Measurements from ENCODE around the gene REV3L.

The REV3L gene

DNA sequence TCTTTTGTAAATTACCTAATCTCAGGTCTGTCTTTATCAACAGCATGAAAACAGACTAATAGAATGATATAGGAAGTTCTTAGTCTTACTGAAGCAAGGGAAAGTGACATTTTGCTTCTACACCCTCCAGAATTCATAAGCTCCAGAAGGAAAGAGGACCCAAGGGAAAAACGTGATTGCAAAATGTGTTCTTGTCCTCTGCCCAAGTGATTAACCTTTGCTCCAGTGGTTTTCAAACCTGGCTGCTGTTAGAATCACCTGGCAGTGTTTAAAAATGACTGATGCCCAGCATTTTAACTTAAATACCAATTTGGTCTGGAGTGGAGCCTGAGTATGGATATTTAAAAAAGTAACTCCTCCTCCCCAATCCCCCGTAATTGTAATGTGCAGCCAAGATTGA, 204.3 kb downstream of the REV3L start:
- Histone ChIP-seq H3K4me3 (ENCODE audit: low read depth, low read length) (no peak overlapping the region), H3K27ac (no peak overlapping the region), H3K27me3 (replicated peaks) (no peaks in the 10 kb centered on the region), H3K36me3 (replicated peaks) (peaks cover 26% of the 10 kb centered on the region)
- TF ChIP-seq, protein P1, sequence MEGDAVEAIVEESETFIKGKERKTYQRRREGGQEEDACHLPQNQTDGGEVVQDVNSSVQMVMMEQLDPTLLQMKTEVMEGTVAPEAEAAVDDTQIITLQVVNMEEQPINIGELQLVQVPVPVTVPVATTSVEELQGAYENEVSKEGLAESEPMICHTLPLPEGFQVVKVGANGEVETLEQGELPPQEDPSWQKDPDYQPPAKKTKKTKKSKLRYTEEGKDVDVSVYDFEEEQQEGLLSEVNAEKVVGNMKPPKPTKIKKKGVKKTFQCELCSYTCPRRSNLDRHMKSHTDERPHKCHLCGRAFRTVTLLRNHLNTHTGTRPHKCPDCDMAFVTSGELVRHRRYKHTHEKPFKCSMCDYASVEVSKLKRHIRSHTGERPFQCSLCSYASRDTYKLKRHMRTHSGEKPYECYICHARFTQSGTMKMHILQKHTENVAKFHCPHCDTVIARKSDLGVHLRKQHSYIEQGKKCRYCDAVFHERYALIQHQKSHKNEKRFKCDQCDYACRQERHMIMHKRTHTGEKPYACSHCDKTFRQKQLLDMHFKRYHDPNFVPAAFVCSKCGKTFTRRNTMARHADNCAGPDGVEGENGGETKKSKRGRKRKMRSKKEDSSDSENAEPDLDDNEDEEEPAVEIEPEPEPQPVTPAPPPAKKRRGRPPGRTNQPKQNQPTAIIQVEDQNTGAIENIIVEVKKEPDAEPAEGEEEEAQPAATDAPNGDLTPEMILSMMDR (IDR thresholded peaks at IDR 0.05; ENCODE audit: low read depth, low read length, missing control alignments), result no peak
- no peak for DNase-seq
- in situ Hi-C loops (cut with HindIII; ENCODE audit: low pct_ligation_motif_present, low sequenced_read_pairs), result no loop called here

DNA sequence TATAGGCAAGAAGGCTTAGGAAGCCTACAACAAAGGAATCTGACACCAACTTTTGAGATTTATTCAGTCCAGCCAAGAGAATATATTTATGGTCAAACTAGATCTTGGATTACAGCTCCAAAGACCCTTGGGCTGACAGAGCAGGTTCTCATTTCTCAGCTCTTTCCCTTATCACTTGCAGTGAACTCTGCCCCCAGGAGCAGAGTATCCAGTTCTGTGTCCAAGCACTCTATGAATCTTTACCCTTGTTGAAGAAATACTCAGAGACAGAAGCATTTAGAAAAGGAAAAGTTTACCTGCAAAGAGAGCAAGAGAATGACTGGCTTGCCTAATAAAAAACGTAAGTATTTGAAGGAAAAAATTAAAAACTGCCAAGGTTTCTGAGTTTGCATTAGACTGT, 205.2 kb downstream of the REV3L start:
- DNase-seq, result no peak
- in situ Hi-C loops (cut with HindIII; ENCODE audit: low pct_ligation_motif_present, low sequenced_read_pairs), result no loop called here
- no peak overlapping the region for H3K4me3 ChIP-seq (ENCODE audit: low read depth, low read length)
- H3K36me3 ChIP-seq (replicated peaks), result peaks cover 26% of the 10 kb centered on the region
- H3K27ac ChIP-seq, result no peak overlapping the region
- H3K27me3 ChIP-seq (replicated peaks), result no peaks in the 10 kb centered on the region
- TF ChIP-seq, protein P1 (IDR thresholded peaks at IDR 0.05; ENCODE audit: low read depth, low read length, missing control alignments), result no peak

DNA sequence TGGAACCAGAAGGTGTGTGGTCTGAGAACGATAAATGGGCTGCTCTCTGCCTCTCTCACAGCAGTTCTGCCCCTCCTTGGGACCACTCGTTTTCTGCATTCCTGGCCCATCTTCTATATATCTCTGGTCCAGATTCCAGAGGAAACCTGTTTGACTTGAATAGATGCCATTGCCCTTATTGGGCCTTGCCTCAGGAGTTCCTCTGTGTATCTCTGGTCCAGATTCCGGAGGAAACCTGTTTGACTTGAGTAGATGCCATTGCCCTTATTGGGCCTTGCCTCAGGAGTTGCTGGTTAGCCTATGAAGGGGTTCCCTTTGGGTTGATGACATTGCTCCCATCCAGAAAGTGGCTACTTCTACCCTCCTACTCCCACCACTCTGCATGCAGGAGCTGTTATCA, 206.3 kb downstream of the REV3L start:
- TF ChIP-seq, protein P1 (IDR thresholded peaks at IDR 0.05; ENCODE audit: low read depth, low read length, missing control alignments), result no peak
- H3K27me3 ChIP-seq (replicated peaks), result no peaks in the 10 kb centered on the region
- no peak overlapping the region for H3K4me3 ChIP-seq (ENCODE audit: low read depth, low read length)
- peaks cover 26% of the 10 kb centered on the region for H3K36me3 ChIP-seq (replicated peaks)
- no peak overlapping the region for H3K27ac ChIP-seq
- DNase-seq, result no peak
- in situ Hi-C loops (cut with HindIII; ENCODE audit: low pct_ligation_motif_present, low sequenced_read_pairs), result no loop called here

DNA sequence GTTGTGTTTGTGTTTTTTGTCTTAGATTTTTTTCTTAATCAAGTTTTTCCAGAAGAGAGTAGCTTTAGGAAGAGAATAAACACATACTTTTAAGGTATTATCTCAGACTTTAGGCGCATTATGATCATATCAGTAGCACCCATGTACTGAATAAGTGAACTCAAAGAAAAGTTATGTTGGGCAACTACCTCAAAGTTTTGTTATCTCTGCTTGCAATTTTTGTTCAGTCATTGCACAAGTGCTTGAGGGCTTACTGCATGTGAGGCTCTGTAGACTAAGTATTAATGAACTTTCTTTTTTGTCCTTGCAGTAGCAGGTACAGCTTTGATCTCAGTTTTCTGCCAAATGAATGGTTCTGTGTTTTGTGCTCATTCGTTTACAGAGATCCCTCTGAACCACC, 206.7 kb downstream of the REV3L start:
- Histone ChIP-seq H3K27ac (no peak overlapping the region), H3K4me3 (ENCODE audit: low read depth, low read length) (no peak overlapping the region), H3K27me3 (replicated peaks) (no peaks in the 10 kb centered on the region), H3K36me3 (replicated peaks) (peaks cover 26% of the 10 kb centered on the region)
- TF ChIP-seq, protein P1 (IDR thresholded peaks at IDR 0.05; ENCODE audit: low read depth, low read length, missing control alignments), result no peak
- no peak for DNase-seq
- in situ Hi-C loops (cut with HindIII; ENCODE audit: low pct_ligation_motif_present, low sequenced_read_pairs), result no loop called here

DNA sequence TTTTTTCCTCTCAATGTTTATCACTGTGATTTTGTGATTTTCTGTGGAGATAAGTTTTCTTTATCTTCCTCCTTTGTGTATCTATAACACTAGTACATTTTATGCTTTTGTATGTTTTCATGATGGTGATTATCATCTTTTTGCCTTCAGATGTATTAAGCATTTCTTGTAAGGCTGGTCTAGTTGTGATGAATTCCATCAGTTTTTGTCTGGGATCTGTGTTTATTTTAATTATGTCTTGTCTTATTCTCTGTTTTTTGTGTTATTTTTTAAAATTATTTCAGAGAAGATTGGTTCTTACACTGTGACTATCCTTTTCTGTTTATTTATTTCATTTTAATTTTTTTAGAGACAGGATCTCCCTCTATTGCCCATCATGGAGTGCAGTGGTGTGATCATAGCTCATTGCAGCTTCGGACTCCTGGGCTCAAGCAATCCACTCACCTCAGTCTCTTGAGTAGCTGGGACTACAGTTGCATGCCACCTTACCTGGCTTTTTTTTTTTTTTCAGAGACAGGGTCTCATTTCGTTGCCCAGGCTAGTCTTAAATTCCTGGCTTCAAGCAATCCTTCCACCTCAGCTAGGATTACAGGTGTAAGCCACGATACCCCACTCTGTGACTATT, 208.3 kb downstream of the REV3L start:
- no peak for DNase-seq

More for the DNA sequence above, 208.3 kb downstream of the REV3L start:
- H3K4me3 ChIP-seq (ENCODE audit: low read depth, low read length), result no peak overlapping the region
- H3K27me3 ChIP-seq (replicated peaks), result no peaks in the 10 kb centered on the region
- no peak overlapping the region for H3K27ac ChIP-seq
- TF ChIP-seq, protein P1 (IDR thresholded peaks at IDR 0.05; ENCODE audit: low read depth, low read length, missing control alignments), result no peak
- in situ Hi-C loops (cut with HindIII; ENCODE audit: low pct_ligation_motif_present, low sequenced_read_pairs), result no loop called here
- H3K36me3 ChIP-seq (replicated peaks), result peaks cover 26% of the 10 kb centered on the region
